GM23338 (cell line): ENCODE data around the gene SYPL1. TPM values are rescaled to one million over a fixed set of nuclear protein-coding genes. Genes with fewer than 3 reads are reported as not detected.

Source experiments
- ATAC-seq: fragments of 200-7000 bp; cut with Tn5 transposase; 3 replicates; pipeline ENCODE4 v1.9.1; 2020
- DNase-seq: peaks from one replicate; pipeline ENCODE4 v3.0.0-alpha.2; 2015; ENCODE audit warnings: low spot score
- H2AFZ ChIP-seq: fragments of 200-600 bp; sonication (generic); 2 replicates; pipeline ENCODE4 v1.8.0; 2016; ENCODE audit warnings: antibody characterized with exemption, mild to moderate bottlenecking, moderate library complexity
- H3F3A ChIP-seq: fragments of 200-600 bp; sonication (generic); replicated peaks from 2 replicates; pipeline ENCODE4 v1.8.0; 2017; ENCODE audit warnings: antibody characterized with exemption, mixed run types, low read depth
- H3K27ac ChIP-seq: fragments of 200-600 bp; sonication (generic); 2 replicates; pipeline ENCODE4 v1.6.1; 2016; ENCODE audit warnings: low read depth
- H3K27me3 ChIP-seq: fragments of 200-600 bp; sonication (generic); 2 replicates; pipeline ENCODE4 v1.8.0; 2016; ENCODE audit warnings: mild to moderate bottlenecking, mixed run types, moderate library complexity; ENCODE audit not compliant: insufficient read depth
- H3K36me3 ChIP-seq: fragments of 200-600 bp; sonication (generic); 2 replicates; pipeline ENCODE4 v1.8.0; 2016; ENCODE audit warnings: mild to moderate bottlenecking; ENCODE audit not compliant: insufficient read depth
- H3K4me1 ChIP-seq: fragments of 200-600 bp; sonication (generic); 2 replicates; pipeline ENCODE4 v1.8.0; 2016; ENCODE audit warnings: mild to moderate bottlenecking, moderate library complexity; ENCODE audit not compliant: insufficient read depth
- H3K4me2 ChIP-seq: fragments of 200-600 bp; sonication (generic); 2 replicates; pipeline ENCODE4 v1.7.1; 2017; ENCODE audit warnings: mixed run types
- H3K4me3 ChIP-seq: fragments of 200-600 bp; sonication (generic); 2 replicates; pipeline ENCODE4 v1.6.1; 2016; ENCODE audit warnings: mixed run types
- H3K79me2 ChIP-seq: fragments of 200-600 bp; sonication (generic); replicated peaks from 2 replicates; pipeline ENCODE4 v1.8.0; 2017; ENCODE audit warnings: mild to moderate bottlenecking; ENCODE audit not compliant: insufficient read depth
- H3K9me2 ChIP-seq: fragments of 200-600 bp; sonication (generic); 2 replicates; pipeline ENCODE4 v1.8.0; 2017; ENCODE audit not compliant: insufficient read depth
- H4K20me1 ChIP-seq: fragments of 200-600 bp; sonication (generic); replicated peaks from 2 replicates; pipeline ENCODE4 v1.8.0; 2017; ENCODE audit warnings: mild to moderate bottlenecking; ENCODE audit not compliant: insufficient read depth
- H3K27ac Mint-ChIP-seq: 2 replicates; pipeline ENCODE4 v1.8.0; 2020; ENCODE audit warnings: inconsistent platforms, mild to moderate bottlenecking, moderate library complexity, mixed read lengths
- H3K27me3 Mint-ChIP-seq: 3 replicates; pipeline ENCODE4 v1.8.0; 2022; ENCODE audit warnings: low read depth, mild to moderate bottlenecking, moderate library complexity, mixed read lengths, inconsistent platforms; ENCODE audit not compliant: insufficient read depth, poor library complexity
- H3K36me3 Mint-ChIP-seq: 3 replicates; pipeline ENCODE4 v1.8.0; 2021; ENCODE audit warnings: low read depth, mild to moderate bottlenecking, inconsistent platforms, moderate library complexity, mixed read lengths
- H3K4me1 Mint-ChIP-seq: 3 replicates; pipeline ENCODE4 v1.8.0; 2020; ENCODE audit warnings: mild to moderate bottlenecking, inconsistent platforms, mixed read lengths
- H3K4me3 Mint-ChIP-seq: 3 replicates; pipeline ENCODE4 v1.8.0; 2021; ENCODE audit warnings: moderate library complexity, mild to moderate bottlenecking, inconsistent platforms, mixed read lengths
- H3K9me3 Mint-ChIP-seq: 3 replicates; pipeline ENCODE4 v1.8.0; 2020; ENCODE audit warnings: moderate library complexity, mild to moderate bottlenecking, inconsistent platforms, mixed read lengths
- CREB1 ChIP-seq: fragments of 250-450 bp; sonication (Bioruptor Pico); IDR thresholded peaks from 2 replicates; pipeline ENCODE4 v1.5.0; 2020; ENCODE audit warnings: low read depth, mild to moderate bottlenecking, moderate library complexity
- EZH2 ChIP-seq: fragments of 200-600 bp; sonication (generic); IDR thresholded peaks from one replicate; pipeline ENCODE4 v1.8.0; 2017; ENCODE audit warnings: antibody characterized with exemption, mild to moderate bottlenecking, low read depth; ENCODE audit not compliant: unreplicated experiment
- EZH2phosphoT487 ChIP-seq: fragments of 200-600 bp; sonication (generic); IDR thresholded peaks from one replicate; pipeline ENCODE4 v1.8.1; 2018; ENCODE audit warnings: antibody characterized with exemption; ENCODE audit not compliant: unreplicated experiment
- JUNB ChIP-seq: IDR thresholded peaks from one replicate; pipeline ENCODE4 v1.6.1; 2016; ENCODE audit warnings: antibody characterized with exemption; ENCODE audit not compliant: unreplicated experiment
- NANOG ChIP-seq: IDR thresholded peaks from 2 replicates; pipeline ENCODE4 v1.6.1; 2016; ENCODE audit warnings: antibody characterized with exemption, borderline replicate concordance
- POLR2AphosphoS5 ChIP-seq: IDR thresholded peaks from 2 replicates; pipeline ENCODE4 v1.6.1; 2016; ENCODE audit warnings: antibody characterized with exemption, low read depth
- STAT1 ChIP-seq: IDR thresholded peaks from one replicate; pipeline ENCODE4 v1.6.1; 2016; ENCODE audit warnings: antibody characterized with exemption; ENCODE audit not compliant: unreplicated experiment
- ZNF114 ChIP-seq: fragments of 250-450 bp; sonication (Bioruptor Pico); IDR thresholded peaks from 2 replicates; pipeline ENCODE4 v1.5.0; 2020; ENCODE audit warnings: mild to moderate bottlenecking, moderate library complexity
- ZNF331 ChIP-seq: fragments of 250-450 bp; sonication (Bioruptor Pico); IDR thresholded peaks from 2 replicates; pipeline ENCODE4 v1.5.0; 2020; ENCODE audit warnings: low read depth, mild to moderate bottlenecking, moderate library complexity
- polyA plus RNA-seq: library from polyadenylated mRNA; unstranded; fragments of >200 nt; fragmentation: Nextera tagmentation; extraction: Ambion mirVana; gene quantifications from 2 replicates; pipeline ENCODE4 v1.2.1, GENCODE V29; 2016
- total RNA-seq: library from RNA; depleted of rRNA; stranded (reverse); fragments of >200 nt; shearing (Covaris generic); gene quantifications from 2 replicates; pipeline ENCODE4 v1.2.3, GENCODE V29; 2014
- TF ChIP-seq, protein P1 (sequence below): IDR thresholded peaks from 2 replicates; pipeline ENCODE4 v1.6.1; 2016; ENCODE audit warnings: antibody characterized with exemption
- TF ChIP-seq, protein P2 (sequence below): fragments of 250-450 bp; sonication (Bioruptor Pico); IDR thresholded peaks from 2 replicates; pipeline ENCODE4 v1.5.0; 2020; ENCODE audit warnings: mild to moderate bottlenecking, moderate library complexity
- TF ChIP-seq, protein P3 (sequence below), 2 experiments: fragments of 200-600 bp in 1 of 2; sonication (generic) in 1 of 2; conservative IDR thresholded peaks; 2 replicates each; pipeline versions ENCODE4 v1.5.1 to v1.6.1; 2016 to 2017; ENCODE audit warnings: antibody characterized with exemption in 2 of 2, low read depth in 2 of 2, mild to moderate bottlenecking in 2 of 2, moderate library complexity in 1 of 2

Gene SYPL1
- total and polyA plus RNA-seq, 2 experiments from 2014 or later, result 39.3 to 52.7 TPM

DNA sequence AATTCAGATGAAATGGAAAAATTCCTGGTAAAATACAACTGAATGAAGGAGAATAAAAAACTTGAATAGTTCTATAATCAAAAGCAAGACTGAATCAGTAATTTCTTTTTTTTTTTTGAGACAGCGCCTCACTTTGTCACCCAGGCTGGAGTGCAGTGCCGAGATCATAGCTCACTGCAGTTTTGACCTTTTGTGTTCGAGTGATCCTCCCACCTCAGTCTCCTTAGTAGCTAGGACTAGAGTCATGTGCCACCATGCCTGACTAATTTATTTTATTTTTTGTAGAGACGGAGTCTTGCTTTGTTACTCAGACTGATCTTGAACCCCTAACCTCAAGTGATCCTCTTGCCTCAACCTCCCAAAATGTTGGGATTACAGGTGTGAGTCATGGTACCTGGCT is 26.1 kb downstream of the SYPL1 start:
- no peak overlapping the region for H2AFZ ChIP-seq

DNA sequence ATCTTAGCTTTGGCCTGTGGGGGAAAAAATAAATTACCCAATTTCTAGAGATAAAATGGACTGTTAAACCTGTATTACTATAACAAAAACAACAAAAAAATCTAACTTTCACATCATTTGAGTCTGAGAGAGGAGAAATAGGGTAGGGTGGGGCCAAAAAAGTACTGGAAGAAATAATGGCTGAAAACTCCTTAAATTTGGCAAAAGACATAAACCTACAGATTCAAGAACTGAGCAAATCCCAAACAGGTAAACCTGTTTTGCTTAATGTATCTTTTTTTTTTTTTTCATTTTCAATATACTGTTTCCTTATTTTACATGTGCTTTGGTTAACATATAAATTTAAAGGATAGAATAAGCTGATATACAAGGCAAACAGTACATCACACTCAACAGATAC is 27.1 kb downstream of the SYPL1 start:
- Mint-ChIP-seq H3K27me3 (peaks cover 4% of the 10 kb centered on the region), H3K4me3 (no peak overlapping the region), H3K36me3 (no peaks in the 10 kb centered on the region; the same call in 2 of the 3 replicates), H3K27ac (no peak overlapping the region), H3K4me1 (peaks cover 6% of the 10 kb centered on the region; the same call in 2 of the 3 replicates), H3K9me3 (no peaks in the 10 kb centered on the region)
- Histone ChIP-seq H3K9me2 (no peaks in the 10 kb centered on the region), H2AFZ (no peak overlapping the region), H3K27me3 (no peaks in the 10 kb centered on the region), H3K4me1 (0 out of 2 replicates have a peak, but pooled peaks cover 6% of the 10 kb centered on the region), H3K36me3 (no peaks in the 10 kb centered on the region), H3K27ac (no peak overlapping the region), H4K20me1 (no peaks in the 10 kb centered on the region), H3K79me2 (no peaks in the 10 kb centered on the region), H3K4me2 (no peak overlapping the region), H3K4me3 (no peak overlapping the region), H3F3A (no peaks in the 10 kb centered on the region)
- no peak for TF ChIP-seq ZNF114 (CRISPR knock-in tag)
- TF ChIP-seq JUNB, result no peak
- no peak for TF ChIP-seq STAT1
- TF ChIP-seq EZH2phosphoT487, result no peak
- no peak for TF ChIP-seq ZNF331
- no peak for TF ChIP-seq POLR2AphosphoS5
- TF ChIP-seq, protein P1, sequence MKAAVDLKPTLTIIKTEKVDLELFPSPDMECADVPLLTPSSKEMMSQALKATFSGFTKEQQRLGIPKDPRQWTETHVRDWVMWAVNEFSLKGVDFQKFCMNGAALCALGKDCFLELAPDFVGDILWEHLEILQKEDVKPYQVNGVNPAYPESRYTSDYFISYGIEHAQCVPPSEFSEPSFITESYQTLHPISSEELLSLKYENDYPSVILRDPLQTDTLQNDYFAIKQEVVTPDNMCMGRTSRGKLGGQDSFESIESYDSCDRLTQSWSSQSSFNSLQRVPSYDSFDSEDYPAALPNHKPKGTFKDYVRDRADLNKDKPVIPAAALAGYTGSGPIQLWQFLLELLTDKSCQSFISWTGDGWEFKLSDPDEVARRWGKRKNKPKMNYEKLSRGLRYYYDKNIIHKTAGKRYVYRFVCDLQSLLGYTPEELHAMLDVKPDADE, result no peak
- no peak for TF ChIP-seq NANOG
- TF ChIP-seq, protein P2, sequence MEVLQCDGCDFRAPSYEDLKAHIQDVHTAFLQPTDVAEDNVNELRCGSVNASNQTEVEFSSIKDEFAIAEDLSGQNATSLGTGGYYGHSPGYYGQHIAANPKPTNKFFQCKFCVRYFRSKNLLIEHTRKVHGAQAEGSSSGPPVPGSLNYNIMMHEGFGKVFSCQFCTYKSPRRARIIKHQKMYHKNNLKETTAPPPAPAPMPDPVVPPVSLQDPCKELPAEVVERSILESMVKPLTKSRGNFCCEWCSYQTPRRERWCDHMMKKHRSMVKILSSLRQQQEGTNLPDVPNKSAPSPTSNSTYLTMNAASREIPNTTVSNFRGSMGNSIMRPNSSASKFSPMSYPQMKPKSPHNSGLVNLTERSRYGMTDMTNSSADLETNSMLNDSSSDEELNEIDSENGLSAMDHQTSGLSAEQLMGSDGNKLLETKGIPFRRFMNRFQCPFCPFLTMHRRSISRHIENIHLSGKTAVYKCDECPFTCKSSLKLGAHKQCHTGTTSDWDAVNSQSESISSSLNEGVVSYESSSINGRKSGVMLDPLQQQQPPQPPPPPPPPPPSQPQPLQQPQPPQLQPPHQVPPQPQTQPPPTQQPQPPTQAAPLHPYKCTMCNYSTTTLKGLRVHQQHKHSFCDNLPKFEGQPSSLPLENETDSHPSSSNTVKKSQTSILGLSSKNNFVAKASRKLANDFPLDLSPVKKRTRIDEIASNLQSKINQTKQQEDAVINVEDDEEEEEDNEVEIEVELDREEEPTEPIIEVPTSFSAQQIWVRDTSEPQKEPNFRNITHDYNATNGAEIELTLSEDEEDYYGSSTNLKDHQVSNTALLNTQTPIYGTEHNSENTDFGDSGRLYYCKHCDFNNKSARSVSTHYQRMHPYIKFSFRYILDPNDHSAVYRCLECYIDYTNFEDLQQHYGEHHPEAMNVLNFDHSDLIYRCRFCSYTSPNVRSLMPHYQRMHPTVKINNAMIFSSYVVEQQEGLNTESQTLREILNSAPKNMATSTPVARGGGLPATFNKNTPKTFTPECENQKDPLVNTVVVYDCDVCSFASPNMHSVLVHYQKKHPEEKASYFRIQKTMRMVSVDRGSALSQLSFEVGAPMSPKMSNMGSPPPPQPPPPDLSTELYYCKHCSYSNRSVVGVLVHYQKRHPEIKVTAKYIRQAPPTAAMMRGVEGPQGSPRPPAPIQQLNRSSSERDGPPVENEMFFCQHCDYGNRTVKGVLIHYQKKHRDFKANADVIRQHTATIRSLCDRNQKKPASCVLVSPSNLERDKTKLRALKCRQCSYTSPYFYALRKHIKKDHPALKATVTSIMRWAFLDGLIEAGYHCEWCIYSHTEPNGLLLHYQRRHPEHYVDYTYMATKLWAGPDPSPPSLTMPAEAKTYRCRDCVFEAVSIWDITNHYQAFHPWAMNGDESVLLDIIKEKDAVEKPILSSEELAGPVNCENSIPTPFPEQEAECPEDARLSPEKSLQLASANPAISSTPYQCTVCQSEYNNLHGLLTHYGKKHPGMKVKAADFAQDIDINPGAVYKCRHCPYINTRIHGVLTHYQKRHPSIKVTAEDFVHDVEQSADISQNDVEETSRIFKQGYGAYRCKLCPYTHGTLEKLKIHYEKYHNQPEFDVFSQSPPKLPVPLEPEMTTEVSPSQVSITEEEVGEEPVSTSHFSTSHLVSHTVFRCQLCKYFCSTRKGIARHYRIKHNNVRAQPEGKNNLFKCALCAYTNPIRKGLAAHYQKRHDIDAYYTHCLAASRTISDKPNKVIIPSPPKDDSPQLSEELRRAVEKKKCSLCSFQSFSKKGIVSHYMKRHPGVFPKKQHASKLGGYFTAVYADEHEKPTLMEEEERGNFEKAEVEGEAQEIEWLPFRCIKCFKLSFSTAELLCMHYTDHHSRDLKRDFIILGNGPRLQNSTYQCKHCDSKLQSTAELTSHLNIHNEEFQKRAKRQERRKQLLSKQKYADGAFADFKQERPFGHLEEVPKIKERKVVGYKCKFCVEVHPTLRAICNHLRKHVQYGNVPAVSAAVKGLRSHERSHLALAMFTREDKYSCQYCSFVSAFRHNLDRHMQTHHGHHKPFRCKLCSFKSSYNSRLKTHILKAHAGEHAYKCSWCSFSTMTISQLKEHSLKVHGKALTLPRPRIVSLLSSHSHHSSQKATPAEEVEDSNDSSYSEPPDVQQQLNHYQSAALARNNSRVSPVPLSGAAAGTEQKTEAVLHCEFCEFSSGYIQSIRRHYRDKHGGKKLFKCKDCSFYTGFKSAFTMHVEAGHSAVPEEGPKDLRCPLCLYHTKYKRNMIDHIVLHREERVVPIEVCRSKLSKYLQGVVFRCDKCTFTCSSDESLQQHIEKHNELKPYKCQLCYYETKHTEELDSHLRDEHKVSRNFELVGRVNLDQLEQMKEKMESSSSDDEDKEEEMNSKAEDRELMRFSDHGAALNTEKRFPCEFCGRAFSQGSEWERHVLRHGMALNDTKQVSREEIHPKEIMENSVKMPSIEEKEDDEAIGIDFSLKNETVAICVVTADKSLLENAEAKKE (CRISPR knock-in tag), result no peak
- no peak for TF ChIP-seq EZH2
- TF ChIP-seq CREB1, result no peak
- DNase-seq (no peak), ATAC-seq (no peak)

More for the DNA sequence above, 26.1 kb downstream of the SYPL1 start:
- Histone ChIP-seq H3K9me2 (no peaks in the 10 kb centered on the region), H3K4me3 (no peak overlapping the region), H3K27me3 (no peaks in the 10 kb centered on the region), H3K27ac (no peak overlapping the region), H3K4me1 (0 out of 2 replicates have a peak, but pooled peaks cover 7% of the 10 kb centered on the region), H3F3A (no peaks in the 10 kb centered on the region), H3K36me3 (no peaks in the 10 kb centered on the region), H3K79me2 (no peaks in the 10 kb centered on the region), H4K20me1 (no peaks in the 10 kb centered on the region), H3K4me2 (no peak overlapping the region)
- Mint-ChIP-seq H3K27me3 (peaks cover 2% of the 10 kb centered on the region), H3K27ac (no peak overlapping the region), H3K9me3 (no peaks in the 10 kb centered on the region), H3K36me3 (peaks cover 4% of the 10 kb centered on the region; the same call in 2 of the 3 replicates), H3K4me3 (no peak overlapping the region), H3K4me1 (peaks cover 7% of the 10 kb centered on the region; the same call in 2 of the 3 replicates)
- TF ChIP-seq EZH2phosphoT487, result no peak
- no peak for TF ChIP-seq EZH2
- TF ChIP-seq, protein P3, sequence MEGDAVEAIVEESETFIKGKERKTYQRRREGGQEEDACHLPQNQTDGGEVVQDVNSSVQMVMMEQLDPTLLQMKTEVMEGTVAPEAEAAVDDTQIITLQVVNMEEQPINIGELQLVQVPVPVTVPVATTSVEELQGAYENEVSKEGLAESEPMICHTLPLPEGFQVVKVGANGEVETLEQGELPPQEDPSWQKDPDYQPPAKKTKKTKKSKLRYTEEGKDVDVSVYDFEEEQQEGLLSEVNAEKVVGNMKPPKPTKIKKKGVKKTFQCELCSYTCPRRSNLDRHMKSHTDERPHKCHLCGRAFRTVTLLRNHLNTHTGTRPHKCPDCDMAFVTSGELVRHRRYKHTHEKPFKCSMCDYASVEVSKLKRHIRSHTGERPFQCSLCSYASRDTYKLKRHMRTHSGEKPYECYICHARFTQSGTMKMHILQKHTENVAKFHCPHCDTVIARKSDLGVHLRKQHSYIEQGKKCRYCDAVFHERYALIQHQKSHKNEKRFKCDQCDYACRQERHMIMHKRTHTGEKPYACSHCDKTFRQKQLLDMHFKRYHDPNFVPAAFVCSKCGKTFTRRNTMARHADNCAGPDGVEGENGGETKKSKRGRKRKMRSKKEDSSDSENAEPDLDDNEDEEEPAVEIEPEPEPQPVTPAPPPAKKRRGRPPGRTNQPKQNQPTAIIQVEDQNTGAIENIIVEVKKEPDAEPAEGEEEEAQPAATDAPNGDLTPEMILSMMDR (conservative IDR thresholded peaks at IDR 0.05; ENCODE audit: low read depth in 2 of 2), result no peak
- no peak for TF ChIP-seq JUNB
- no peak for TF ChIP-seq CREB1
- DNase-seq, result no peak
- ATAC-seq, result no peak
